ENCODE data around the gene ZBTB16. TPM values are rescaled to one million over a fixed set of nuclear protein-coding genes. Genes with fewer than 3 reads are reported as not detected.

Gene ZBTB16
- total and polyA plus RNA-seq, 2 of the 13 experiments (the other 11 are each of a cell fraction or from before 2014, with no cell fraction given), result not detected

DNA sequence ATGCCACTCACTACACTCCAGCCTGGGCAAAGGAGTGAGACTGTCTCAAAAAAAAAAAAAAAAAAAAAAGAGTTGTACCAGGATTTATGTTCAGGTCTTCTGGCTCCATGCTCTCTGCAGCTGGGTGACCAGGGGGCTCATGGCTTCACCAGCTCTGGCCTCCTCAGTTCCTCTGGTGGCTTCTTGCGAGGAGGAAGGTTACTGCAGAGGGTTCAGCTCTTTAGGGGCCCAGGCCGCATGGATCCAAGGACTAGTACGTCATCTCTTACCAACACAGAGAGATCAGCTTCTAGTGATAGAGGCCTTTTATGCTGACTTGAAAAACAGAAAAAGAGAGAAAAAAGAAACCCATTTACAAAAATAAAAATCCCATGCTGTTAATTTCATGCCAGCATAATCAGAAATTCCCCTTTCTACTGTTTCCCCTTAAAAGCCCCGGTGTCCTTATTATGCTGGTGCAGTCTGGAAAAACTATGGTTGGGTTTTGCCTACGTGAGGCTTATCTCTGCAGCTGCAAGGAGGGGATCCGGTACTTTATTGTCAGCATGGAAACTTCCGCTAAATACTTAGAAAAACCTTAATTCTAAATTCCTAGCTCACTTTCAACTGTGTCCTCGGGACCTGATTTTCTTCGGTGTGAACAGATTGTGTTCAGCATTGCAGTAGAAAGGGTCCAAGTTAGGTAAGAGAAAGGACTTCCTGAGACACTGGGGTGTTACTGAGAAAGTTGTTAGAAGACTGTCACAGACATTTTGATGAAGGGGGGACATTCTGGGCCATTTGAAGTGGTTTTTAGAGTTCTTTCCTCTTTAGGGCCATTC is 13.7 kb downstream of the ZBTB16 start:
- intact Hi-C loops (cut with micrococcal nuclease; ENCODE audit: unreplicated experiment) (no loop called here), in situ Hi-C loops (cut with HindIII; ENCODE audit: extremely low pct_ligation_motif_present, low pct_unique_long_range_greater_than_20kb) (no loop called here)
- no peak overlapping the region for H3K9ac ChIP-seq (ENCODE audit: insufficient read depth, low read depth, low read length)
- no peaks in the 10 kb centered on the region for H3K36me3 ChIP-seq (replicated peaks in 1 of 2; ENCODE audit: control insufficient read depth in 1 of 2, insufficient read depth in 2 of 2, low read length in 2 of 2)
- DNase-seq (ENCODE audit: low spot score), result no peak
- no peak overlapping the region for H2AFZ ChIP-seq (ENCODE audit: low read length)
- no TSS peak for BruUV-seq (replicated peaks)
- H3K4me2 ChIP-seq (ENCODE audit: low read depth, low read length), result no peak overlapping the region
- ATAC-seq, result no peak
- H3K27me3 ChIP-seq (ENCODE audit: control insufficient read depth in 1 of 2, insufficient read depth in 2 of 2, low read length in 2 of 2), result peaks cover 2 to 52% of the 10 kb centered on the region in 2 experiments; a peak in 3 of 5 replicates
- H3K4me1 ChIP-seq (ENCODE audit: insufficient read depth, low read length), result peaks cover 16% of the 10 kb centered on the region
- no peak overlapping the region for H3K27ac ChIP-seq (ENCODE audit: extremely low read length, insufficient read depth, low read length)
- CTCF ChIA-PET (ENCODE audit: low intra/inter-chr PET ratio, low total read pairs), result no interaction called here
- H3K9me3 ChIP-seq (ENCODE audit: low read length), result no peaks in the 10 kb centered on the region
- H3K79me2 ChIP-seq (ENCODE audit: insufficient read depth, low read length), result no peaks in the 10 kb centered on the region
- FAIRE-seq, result no peak
- no peaks in the 10 kb centered on the region for H4K20me1 ChIP-seq (ENCODE audit: insufficient read depth, low read length)
- 64% methylated on average over 9 of the region's 9 CpGs for WGBS (ENCODE audit: low lambda C conversion rate)
- POLR2A ChIA-PET, result no interaction called here
- no peak overlapping the region for H3K4me3 ChIP-seq (replicated peaks in 1 of 3; ENCODE audit: insufficient read depth in 1 of 3, low read depth in 2 of 3, low read length in 3 of 3)
- TF ChIP-seq STAT5B (CRISPR knock-in tag; IDR thresholded peaks at IDR 0.05) (no peak), BRCA1 (CRISPR knock-in tag; IDR thresholded peaks at IDR 0.05) (no peak), SSRP1 (CRISPR knock-in tag; IDR thresholded peaks at IDR 0.05) (no peak), HOXA9 (CRISPR knock-in tag; IDR thresholded peaks at IDR 0.05; ENCODE audit: borderline replicate concordance) (no peak), SP4 (CRISPR knock-in tag; IDR thresholded peaks at IDR 0.05) (no peak), HMGA1 (CRISPR knock-in tag; conservative IDR thresholded peaks at IDR 0.05) (no peak), ZNF878 (CRISPR knock-in tag; IDR thresholded peaks at IDR 0.05) (no peak), ISX (CRISPR knock-in tag; conservative IDR thresholded peaks at IDR 0.05) (no peak), SNAPC2 (CRISPR knock-in tag; IDR thresholded peaks at IDR 0.05) (no peak)
- TF ChIP-seq, protein P1, sequence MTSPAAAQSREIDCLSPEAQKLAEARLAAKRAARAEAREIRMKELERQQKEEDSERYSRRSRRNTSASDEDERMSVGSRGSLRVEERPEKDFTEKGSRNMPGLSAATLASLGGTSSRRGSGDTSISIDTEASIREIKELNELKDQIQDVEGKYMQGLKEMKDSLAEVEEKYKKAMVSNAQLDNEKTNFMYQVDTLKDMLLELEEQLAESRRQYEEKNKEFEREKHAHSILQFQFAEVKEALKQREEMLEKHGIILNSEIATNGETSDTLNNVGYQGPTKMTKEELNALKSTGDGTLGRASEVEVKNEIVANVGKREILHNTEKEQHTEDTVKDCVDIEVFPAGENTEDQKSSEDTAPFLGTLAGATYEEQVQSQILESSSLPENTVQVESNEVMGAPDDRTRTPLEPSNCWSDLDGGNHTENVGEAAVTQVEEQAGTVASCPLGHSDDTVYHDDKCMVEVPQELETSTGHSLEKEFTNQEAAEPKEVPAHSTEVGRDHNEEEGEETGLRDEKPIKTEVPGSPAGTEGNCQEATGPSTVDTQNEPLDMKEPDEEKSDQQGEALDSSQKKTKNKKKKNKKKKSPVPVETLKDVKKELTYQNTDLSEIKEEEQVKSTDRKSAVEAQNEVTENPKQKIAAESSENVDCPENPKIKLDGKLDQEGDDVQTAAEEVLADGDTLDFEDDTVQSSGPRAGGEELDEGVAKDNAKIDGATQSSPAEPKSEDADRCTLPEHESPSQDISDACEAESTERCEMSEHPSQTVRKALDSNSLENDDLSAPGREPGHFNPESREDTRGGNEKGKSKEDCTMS (CRISPR knock-in tag; conservative IDR thresholded peaks at IDR 0.05), result no peak
- TF ChIP-seq, protein P2, sequence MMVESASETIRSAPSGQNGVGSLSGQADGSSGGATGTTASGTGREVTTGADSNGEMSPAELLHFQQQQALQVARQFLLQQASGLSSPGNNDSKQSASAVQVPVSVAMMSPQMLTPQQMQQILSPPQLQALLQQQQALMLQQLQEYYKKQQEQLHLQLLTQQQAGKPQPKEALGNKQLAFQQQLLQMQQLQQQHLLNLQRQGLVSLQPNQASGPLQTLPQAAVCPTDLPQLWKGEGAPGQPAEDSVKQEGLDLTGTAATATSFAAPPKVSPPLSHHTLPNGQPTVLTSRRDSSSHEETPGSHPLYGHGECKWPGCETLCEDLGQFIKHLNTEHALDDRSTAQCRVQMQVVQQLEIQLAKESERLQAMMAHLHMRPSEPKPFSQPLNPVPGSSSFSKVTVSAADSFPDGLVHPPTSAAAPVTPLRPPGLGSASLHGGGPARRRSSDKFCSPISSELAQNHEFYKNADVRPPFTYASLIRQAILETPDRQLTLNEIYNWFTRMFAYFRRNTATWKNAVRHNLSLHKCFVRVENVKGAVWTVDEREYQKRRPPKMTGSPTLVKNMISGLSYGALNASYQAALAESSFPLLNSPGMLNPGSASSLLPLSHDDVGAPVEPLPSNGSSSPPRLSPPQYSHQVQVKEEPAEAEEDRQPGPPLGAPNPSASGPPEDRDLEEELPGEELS (CRISPR knock-in tag; IDR thresholded peaks at IDR 0.05), result no peak
- TF ChIP-seq, protein P3, sequence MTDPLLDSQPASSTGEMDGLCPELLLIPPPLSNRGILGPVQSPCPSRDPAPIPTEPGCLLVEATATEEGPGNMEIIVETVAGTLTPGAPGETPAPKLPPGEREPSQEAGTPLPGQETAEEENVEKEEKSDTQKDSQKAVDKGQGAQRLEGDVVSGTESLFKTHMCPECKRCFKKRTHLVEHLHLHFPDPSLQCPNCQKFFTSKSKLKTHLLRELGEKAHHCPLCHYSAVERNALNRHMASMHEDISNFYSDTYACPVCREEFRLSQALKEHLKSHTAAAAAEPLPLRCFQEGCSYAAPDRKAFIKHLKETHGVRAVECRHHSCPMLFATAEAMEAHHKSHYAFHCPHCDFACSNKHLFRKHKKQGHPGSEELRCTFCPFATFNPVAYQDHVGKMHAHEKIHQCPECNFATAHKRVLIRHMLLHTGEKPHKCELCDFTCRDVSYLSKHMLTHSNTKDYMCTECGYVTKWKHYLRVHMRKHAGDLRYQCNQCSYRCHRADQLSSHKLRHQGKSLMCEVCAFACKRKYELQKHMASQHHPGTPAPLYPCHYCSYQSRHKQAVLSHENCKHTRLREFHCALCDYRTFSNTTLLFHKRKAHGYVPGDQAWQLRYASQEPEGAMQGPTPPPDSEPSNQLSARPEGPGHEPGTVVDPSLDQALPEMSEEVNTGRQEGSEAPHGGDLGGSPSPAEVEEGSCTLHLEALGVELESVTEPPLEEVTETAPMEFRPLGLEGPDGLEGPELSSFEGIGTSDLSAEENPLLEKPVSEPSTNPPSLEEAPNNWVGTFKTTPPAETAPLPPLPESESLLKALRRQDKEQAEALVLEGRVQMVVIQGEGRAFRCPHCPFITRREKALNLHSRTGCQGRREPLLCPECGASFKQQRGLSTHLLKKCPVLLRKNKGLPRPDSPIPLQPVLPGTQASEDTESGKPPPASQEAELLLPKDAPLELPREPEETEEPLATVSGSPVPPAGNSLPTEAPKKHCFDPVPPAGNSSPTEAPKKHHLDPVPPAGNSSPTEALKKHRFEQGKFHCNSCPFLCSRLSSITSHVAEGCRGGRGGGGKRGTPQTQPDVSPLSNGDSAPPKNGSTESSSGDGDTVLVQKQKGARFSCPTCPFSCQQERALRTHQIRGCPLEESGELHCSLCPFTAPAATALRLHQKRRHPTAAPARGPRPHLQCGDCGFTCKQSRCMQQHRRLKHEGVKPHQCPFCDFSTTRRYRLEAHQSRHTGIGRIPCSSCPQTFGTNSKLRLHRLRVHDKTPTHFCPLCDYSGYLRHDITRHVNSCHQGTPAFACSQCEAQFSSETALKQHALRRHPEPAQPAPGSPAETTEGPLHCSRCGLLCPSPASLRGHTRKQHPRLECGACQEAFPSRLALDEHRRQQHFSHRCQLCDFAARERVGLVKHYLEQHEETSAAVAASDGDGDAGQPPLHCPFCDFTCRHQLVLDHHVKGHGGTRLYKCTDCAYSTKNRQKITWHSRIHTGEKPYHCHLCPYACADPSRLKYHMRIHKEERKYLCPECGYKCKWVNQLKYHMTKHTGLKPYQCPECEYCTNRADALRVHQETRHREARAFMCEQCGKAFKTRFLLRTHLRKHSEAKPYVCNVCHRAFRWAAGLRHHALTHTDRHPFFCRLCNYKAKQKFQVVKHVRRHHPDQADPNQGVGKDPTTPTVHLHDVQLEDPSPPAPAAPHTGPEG (CRISPR knock-in tag; IDR thresholded peaks at IDR 0.05), result no peak

All from HepG2 (cell line).